Muscle layer of duodenum (tissue), 2 donors: ENCODE results near the gene PARP16.

Experiments used
- H3K27ac ChIP-seq: one replicate; pipeline ENCODE4 v1.7.0; 2013; ENCODE audit warnings: mild to moderate bottlenecking, low read length
- H3K27me3 ChIP-seq: one replicate; pipeline ENCODE4 v1.7.0; 2013; ENCODE audit warnings: low read depth, mild to moderate bottlenecking, control low read depth, low read length
- H3K36me3 ChIP-seq, 2 donors: one replicate each; pipeline ENCODE4 v1.7.0; 2013; ENCODE audit warnings: low read length in 2 of 2, control low read depth in 1 of 2, mild to moderate bottlenecking in 1 of 2; ENCODE audit not compliant: insufficient read depth in 2 of 2, control insufficient read depth in 1 of 2
- H3K4me1 ChIP-seq, 2 donors: one replicate each; pipeline ENCODE4 v1.7.0; 2013; ENCODE audit warnings: low read length in 2 of 2, mild to moderate bottlenecking in 2 of 2, control low read depth in 1 of 2, moderate library complexity in 1 of 2; ENCODE audit not compliant: insufficient read depth in 2 of 2, control insufficient read depth in 1 of 2
- H3K4me3 ChIP-seq, 2 donors: one replicate each; pipeline ENCODE4 v1.7.0; 2013; ENCODE audit warnings: low read length in 2 of 2, low read depth in 1 of 2, mild to moderate bottlenecking in 1 of 2
- H3K9me3 ChIP-seq, 2 donors: one replicate each; pipeline ENCODE4 v1.7.0; 2013; ENCODE audit warnings: low read length in 2 of 2, control low read depth in 1 of 2, mild to moderate bottlenecking in 1 of 2; ENCODE audit not compliant: control insufficient read depth in 1 of 2
- donor health status: healthy.

Gene PARP16

DNA sequence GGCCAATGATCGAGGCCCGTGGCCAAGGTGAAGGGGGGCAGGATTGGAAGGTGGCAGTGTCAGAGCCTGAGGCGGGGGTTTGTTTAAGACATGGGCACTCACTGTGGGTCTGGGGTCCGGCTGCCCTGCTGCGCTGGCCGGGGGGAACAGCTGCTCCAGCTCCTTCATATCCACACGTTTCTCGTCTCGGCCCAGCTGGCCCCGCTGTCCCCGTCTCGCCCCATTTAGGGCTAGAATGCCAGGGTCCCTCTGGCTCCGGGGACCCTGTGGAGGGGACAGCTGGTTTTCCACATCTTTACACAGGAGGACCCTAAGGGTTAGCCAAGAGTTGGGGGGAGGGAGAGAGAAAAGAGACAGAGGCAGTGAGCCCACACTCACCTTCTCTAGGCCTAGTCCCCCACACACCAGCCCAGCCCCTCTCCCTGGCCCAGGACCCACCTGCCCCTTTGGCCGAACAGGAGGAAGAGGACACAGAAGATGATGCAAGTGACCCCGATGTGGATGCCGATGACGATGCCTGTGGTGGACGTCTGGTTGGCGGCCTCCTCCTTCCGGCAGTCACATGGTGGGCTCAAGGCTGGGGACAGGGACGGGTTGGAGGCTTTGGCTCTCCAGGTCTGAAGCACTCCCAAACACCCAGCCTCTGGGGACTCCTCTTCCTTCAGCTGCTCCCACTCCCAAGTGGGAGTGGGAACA is 42.8 kb upstream of the PARP16 start:
- no peaks in the 10 kb centered on the region for H3K36me3 ChIP-seq
- peaks cover 0 to 7% of the 10 kb centered on the region in 2 donors for H3K4me1 ChIP-seq
- H3K27ac ChIP-seq = no peak overlapping the region
- H3K9me3 ChIP-seq = no peaks in the 10 kb centered on the region
- H3K4me3 ChIP-seq = no peak overlapping the region
- no peaks in the 10 kb centered on the region for H3K27me3 ChIP-seq

DNA sequence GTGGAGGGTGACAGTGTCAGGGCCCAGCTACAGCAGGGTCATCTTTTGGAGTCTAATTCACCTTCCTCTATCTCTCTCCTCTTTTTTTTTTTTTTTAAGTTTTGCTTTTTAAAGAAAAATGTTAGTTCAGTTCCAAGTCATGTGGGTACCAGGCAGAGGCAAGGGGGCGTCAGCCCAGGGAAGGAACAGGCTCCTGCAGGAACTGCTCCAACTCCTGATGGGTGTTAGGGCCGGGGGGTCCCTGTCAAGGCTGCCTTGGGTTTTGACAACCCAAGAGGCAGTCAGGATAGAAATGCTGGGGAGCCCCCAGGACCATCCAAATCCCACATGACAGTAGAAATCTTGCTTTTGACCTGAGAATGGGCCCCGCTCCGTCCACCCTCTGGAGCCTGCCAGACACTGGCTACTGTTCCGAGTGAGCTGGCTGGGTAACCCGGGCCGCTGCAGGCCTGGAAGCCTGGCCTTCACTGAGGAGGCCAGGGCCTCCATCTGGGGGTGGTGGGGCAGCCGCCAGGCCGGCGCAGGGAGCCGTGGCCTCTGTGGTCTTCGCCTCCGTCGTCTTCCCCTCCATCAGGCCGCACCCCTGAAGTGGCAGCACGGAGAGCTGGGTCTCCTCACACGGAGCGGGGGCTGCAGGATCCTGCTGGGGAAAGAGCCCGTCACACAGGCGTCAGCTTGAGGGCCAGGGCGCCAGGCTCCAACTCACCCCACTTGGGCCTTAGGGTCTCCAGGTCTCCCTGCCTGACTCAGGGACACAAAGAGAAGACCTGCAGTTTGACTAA is 42.0 kb upstream of the PARP16 start:
- Histone ChIP-seq H3K36me3 (no peaks in the 10 kb centered on the region), H3K4me1 (peaks cover 0 to 7% of the 10 kb centered on the region in 2 donors), H3K27ac (no peak overlapping the region), H3K9me3 (no peaks in the 10 kb centered on the region), H3K27me3 (no peaks in the 10 kb centered on the region), H3K4me3 (no peak overlapping the region)

DNA sequence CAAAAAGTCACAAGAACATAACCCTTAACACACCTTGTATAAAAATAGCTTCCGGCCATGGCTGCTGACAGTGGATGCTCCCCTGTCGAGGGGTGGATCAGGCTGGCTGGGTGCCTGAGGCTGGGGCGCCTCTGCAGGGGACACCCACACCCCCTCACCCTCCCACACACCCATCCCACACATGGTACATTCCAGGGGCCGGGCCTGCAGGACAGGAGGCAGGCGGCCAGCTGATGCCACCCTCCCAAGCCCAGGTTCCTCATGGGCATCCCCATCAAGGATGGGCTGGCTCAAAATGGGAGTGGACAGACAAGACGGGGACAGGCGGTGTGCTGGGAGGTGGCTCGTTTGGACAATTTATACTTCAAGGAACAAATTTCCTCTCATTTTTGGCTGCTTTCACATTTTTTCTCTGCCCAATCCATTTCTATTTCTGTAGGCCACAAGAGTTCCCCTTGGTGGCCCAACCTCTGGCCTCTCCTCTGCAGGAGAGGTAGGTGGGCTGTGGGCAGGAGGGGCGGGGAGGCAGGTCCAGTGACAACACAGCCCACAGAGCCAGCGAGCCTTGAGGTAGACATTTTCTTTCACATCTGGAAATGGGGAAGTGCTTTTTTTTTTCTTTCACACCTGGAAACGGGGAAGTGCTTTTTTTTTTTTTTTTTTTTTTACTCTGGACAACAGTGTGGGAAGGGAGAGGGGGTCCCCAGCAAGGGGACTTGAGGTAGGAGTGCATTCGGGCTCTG is 41.1 kb upstream of the PARP16 start:
- no peak overlapping the region for H3K27ac ChIP-seq
- no peaks in the 10 kb centered on the region for H3K9me3 ChIP-seq
- no peaks in the 10 kb centered on the region for H3K36me3 ChIP-seq
- peaks cover 0 to 12% of the 10 kb centered on the region in 2 donors for H3K4me1 ChIP-seq
- no peak overlapping the region for H3K4me3 ChIP-seq
- H3K27me3 ChIP-seq = no peaks in the 10 kb centered on the region

DNA sequence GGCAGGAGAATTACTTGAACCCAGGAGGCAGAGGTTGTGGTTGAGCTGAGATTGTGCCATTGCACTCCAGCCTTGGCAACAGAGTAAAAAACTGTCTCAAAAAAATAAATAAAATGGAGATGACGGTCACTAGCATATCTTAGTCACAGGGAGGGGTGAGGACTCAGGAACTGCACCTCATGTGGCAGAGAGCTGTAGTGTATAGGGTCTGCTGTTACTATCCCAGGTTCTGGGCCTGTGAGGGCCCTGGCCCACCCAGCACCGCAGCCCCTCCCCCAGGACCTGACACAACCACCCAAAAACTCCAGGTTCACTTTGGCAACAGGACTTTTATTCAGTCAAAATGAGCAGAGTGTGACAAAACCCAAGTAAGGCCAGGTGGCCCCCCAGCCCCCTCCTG is 40.1 kb upstream of the PARP16 start:
- Histone ChIP-seq H3K27me3 (no peaks in the 10 kb centered on the region), H3K4me3 (no peak overlapping the region)

DNA sequence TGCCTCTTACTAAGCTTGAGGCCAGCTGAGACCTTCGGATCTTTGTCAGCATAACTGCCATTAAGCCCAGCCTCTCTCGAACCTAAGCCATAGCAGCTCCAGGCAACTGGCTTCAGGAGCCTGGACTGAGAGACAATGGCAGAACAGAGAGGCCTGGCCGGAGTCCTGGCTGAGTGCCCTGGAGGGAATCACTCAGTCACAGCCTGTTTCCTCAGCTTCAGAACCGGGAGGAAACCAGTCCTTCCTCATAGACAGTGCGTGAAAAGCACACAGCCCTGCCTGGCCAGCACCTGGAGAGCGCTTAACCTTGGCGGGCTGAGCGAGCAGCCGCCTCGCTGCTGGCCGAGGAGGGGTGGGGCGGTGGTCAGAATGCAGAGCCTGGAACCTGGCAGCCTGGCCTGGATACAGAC is 39.4 kb upstream of the PARP16 start:
- Histone ChIP-seq H3K4me1 (peaks cover 0 to 13% of the 10 kb centered on the region in 2 donors), H3K36me3 (no peaks in the 10 kb centered on the region), H3K9me3 (no peaks in the 10 kb centered on the region), H3K4me3 (no peak overlapping the region), H3K27me3 (no peaks in the 10 kb centered on the region), H3K27ac (no peak overlapping the region)

More for the DNA sequence above, 40.1 kb upstream of the PARP16 start:
- H3K36me3 ChIP-seq = no peaks in the 10 kb centered on the region
- H3K4me1 ChIP-seq = peaks cover 0 to 13% of the 10 kb centered on the region in 2 donors
- H3K27ac ChIP-seq = no peak overlapping the region
- no peaks in the 10 kb centered on the region for H3K9me3 ChIP-seq

DNA sequence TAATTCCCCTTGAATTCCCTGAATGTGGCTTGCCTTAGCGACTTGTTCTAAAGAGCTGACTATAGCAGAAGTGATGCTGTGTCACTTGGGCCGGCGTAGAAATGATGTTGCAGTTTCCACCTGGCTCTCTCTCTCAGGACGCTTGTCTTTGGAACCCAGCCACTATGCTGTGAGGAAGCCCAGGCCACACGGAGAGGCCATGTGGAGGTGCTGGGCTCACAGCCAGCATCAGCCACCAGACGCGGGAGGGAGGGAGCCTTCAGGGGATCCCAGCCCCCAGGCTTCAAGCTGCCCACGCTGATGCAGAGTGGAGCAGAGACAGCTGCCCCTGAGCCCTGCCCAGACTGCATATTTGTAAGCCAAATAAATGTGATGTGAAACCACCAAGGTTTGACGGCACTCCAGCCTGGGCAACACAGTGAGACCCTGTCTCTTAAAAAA is 36.4 kb upstream of the PARP16 start:
- Histone ChIP-seq H3K9me3 (no peaks in the 10 kb centered on the region), H3K4me1 (peaks cover 0 to 13% of the 10 kb centered on the region in 2 donors), H3K27ac (no peak overlapping the region), H3K4me3 (no peak overlapping the region), H3K27me3 (no peaks in the 10 kb centered on the region), H3K36me3 (no peaks in the 10 kb centered on the region)

DNA sequence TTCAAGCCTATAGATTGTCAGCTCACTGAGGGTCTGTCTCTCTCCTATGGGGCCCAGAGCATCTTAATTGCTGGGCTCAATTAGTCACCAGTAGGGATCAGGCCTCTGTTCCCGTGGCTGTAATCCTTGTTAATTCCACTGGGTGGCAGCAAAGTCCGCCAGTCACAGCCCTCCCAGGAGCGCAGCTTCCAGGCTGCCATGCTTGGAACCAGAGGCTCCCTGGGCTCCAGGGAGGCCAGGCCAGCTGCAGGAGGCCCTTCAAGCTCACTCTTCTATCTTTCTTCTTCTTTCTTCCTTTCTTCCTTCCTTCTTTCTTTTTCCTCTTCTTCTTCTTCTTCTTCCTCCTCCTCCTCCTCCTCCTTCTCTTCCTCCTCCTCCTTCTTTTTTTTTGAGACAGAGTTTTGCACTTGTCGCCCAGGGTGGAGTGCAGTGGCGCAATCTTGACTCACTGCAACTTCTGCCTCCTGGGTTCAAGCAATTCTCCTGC is 32.2 kb upstream of the PARP16 start:
- H3K27ac ChIP-seq = no peak overlapping the region
- no peaks in the 10 kb centered on the region for H3K9me3 ChIP-seq
- no peaks in the 10 kb centered on the region for H3K27me3 ChIP-seq
- H3K4me1 ChIP-seq = peaks cover 0 to 6% of the 10 kb centered on the region in 2 donors
- no peak overlapping the region for H3K4me3 ChIP-seq
- no peaks in the 10 kb centered on the region for H3K36me3 ChIP-seq

DNA sequence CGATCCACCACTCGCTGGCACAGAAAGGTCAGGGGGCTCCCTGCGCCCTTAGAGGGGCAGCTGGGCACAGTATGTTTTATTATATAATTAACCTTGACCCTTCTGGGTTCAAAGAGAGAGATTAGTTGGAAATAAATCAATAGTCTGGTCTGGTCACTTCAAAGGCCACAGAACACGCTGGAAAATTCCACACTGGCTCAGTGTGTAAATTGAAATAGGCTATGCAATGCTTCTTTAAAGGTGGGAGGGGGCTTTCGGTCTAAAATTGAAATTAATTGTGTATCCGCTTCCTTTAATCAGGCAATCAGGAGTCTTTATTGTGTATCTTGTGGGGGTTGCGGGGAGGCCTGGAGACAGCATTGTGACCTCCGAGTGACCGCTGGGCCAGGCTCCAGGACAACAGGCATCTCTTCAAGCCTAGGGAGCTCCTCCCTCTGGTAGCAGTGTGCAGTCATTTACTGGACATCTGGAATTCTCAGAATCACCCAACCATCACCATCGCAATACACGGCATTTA is 25.8 kb upstream of the PARP16 start:
- H3K4me3 ChIP-seq = no peak overlapping the region
- no peaks in the 10 kb centered on the region for H3K9me3 ChIP-seq
- H3K27me3 ChIP-seq = no peaks in the 10 kb centered on the region
- no peaks in the 10 kb centered on the region for H3K36me3 ChIP-seq
- no peaks in the 10 kb centered on the region for H3K4me1 ChIP-seq
- no peak overlapping the region for H3K27ac ChIP-seq

DNA sequence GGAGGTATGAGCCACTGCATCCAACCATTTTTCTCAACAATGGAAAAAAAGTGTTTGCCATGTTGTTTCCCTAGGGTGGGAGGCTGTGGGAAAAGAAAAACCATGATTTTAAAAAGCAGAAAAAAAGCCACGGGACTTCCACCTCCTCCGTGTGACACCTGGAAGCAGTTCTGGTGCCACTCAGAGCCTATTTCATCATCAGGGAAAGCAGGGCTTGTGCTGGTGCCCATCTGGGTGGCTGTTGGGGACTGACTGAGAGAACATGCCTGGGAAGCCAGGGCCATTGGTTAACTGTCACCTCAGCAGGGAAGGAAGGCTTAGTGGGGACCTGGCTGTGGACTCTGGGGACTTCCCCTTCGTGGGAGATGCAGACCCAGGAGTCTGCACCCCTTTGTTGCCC is 25.1 kb upstream of the PARP16 start:
- Histone ChIP-seq H3K27ac (no peak overlapping the region), H3K27me3 (no peaks in the 10 kb centered on the region), H3K9me3 (no peaks in the 10 kb centered on the region), H3K36me3 (no peaks in the 10 kb centered on the region), H3K4me3 (no peak overlapping the region), H3K4me1 (no peaks in the 10 kb centered on the region)

DNA sequence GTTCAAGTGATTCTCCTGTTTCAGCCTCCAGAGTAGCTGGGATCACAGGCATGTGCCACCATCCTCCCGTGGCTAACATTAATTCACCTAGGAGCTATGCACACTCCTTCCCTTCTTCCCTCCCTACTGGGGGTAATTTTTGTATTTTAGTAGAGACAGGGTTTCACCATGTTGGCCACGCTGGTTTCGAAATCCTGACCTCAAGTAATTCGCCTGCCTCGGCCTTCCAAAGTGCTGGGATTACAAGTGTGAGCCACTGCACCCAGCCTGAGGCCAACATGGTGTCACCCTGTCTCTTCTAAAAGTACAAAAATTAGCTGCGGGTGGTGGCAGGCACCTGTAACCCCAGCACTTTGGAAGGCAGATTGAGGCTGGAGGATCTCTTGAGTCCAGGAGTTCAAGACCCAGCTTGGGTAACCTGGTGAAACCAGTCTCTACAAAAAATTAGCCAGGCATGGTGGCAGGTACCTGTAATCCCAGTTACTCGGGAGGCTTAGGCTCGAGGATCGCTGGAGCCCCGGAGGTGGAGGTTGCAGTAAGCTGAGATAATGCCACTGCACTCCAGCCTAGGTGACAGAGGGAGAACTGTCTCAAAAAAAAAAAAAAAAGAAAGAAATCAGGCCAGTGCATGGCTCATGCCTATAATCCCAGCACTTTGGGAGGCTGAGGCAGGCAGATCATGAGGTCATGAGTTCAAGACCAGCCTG is 23.9 kb upstream of the PARP16 start:
- no peak overlapping the region for H3K27ac ChIP-seq
- H3K9me3 ChIP-seq = no peaks in the 10 kb centered on the region
- H3K27me3 ChIP-seq = no peaks in the 10 kb centered on the region
- no peak overlapping the region for H3K4me3 ChIP-seq
- H3K4me1 ChIP-seq = no peaks in the 10 kb centered on the region
- H3K36me3 ChIP-seq = no peaks in the 10 kb centered on the region
